GM19455 (cell line): ENCODE measurements around the gene RAD51B.
A peak's percentile ranks its signal among the peaks of the same experiment; 100 is the strongest.

Experiments
- ATAC-seq: cut with Tn5 transposase; IDR thresholded peaks from one replicate; pipeline ENCODE4 v1.9.1; 2021; ENCODE audit not compliant: unreplicated experiment

RAD51B gene

DNA sequence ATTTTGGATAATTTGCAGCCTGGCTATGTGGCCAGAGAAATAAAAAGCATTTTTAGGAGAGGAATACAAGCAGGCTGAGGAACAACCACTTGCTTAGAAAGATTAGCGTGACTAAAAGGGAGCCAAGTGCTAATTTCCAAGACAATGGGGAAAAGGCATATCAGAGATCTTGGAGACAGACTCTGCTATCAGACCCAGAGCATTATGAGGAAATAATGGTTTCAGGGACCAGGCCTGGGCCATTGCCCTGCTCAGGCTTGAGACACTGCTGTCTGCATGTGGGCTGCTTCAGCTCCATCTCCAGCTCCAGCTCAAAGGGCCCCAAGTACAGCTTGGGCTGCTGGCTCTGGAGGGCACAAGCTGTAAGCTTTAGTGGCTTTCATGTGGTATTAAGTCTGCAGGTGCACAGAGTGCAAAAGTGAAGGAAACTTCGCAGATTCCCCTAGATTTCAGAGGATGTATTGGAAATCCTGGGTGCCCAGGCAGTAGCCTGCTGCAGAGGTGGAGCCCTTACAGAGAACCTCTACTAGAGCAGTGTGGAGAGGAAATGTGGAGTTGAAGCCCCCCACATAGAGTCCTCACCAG is 524.0 kb downstream of the RAD51B start:
- no peak for ATAC-seq

GRCh38 chr14:68345738-68346137 is 526.2 kb downstream of the RAD51B start:
- no peak for ATAC-seq

DNA sequence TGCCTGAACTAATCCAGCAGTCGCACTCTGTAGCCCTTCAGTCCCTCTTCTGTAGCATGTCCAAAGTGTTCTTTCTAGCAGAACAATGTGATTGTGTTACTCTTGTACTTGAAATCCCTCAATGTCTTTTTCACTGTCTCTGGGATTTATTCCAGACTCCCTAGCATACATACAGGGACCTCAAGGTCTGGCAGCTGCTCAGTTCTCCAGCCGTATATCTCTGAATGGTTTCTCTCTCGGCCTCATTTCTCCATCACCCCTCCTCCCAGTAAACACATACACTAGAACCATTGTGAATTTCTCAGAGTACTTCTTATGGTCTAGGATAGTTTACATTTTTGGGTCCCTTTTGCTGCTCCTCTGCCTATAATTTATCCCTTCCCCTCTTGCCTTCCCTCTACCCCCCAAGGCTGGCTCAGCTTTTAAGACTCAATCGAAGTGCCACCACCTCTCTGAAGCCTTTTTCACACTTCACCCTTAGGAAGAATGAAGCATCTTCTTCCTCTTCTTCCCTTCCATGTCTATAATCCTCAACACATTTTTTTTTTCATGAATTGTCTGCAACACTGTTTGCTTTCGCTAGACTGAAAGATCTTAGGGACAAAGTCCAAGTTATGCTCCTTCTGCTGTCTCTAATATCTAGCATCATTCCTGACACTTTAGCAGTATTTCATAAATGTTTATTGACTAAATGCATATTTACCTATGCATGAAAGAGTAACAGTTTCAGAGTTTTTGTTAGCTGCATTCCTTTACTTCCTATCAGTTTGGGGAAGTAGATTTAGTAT is 527.2 kb downstream of the RAD51B start:
- ATAC-seq: no peak

DNA sequence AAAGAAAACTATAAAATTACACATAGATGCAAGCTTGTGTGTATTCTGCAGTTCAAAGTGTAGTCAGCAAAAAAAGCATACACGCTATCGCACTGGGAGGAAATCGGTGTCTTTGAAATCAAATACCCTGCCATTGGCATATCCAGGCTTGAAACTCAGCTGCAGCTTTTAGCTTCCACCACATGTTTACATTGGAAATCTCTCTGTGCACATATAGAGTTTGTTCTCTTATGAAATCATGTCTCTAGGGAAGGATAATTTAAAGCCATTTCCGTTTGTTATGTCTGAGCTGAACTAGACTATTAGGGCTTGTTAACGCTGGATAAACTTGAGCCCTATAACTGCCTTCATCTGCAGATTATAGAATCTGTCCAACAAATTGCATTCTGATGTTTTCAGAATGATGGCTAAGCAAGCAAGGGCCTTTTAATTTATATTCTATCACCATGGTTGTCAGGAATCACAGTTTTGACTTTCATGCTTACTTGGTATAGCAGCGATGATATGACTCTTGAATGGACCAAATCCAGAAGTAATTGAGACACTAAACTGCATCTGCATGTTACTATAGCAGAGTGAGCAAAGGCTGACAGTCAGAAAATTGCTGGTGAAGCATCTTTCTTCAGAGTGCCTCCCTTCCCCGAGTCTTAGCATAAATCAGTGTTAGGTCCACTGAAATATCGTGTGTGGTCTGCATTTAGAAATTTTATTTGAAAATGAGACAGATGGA is 530.5 kb downstream of the RAD51B start:
- ATAC-seq: no peak

- ATAC-seq: no peak
Measured at GRCh38 chr14:68355415-68355814, 535.8 kb downstream of the RAD51B start.

- ATAC-seq: no peak
Measured at GRCh38 chr14:68357777-68358176, 538.2 kb downstream of the RAD51B start.

DNA sequence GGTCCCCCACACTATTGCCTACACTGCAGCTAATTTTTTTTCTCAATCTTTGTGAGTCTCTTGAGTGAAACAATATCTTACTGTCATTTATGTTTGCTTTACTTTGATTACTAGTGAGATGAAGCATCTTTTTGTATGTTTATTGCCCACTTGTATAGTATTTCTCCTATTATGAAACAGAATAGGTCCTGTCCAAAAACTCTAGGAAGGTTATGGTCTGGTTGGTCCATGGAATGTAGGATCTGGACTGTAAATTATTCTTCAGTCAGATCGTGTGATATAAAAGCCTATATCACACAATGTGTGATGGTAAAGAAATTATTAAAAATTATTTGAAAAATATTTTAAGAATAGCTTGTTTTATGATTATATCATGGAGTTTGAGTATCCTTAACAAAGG is 538.9 kb downstream of the RAD51B start:
- ATAC-seq: no peak

DNA sequence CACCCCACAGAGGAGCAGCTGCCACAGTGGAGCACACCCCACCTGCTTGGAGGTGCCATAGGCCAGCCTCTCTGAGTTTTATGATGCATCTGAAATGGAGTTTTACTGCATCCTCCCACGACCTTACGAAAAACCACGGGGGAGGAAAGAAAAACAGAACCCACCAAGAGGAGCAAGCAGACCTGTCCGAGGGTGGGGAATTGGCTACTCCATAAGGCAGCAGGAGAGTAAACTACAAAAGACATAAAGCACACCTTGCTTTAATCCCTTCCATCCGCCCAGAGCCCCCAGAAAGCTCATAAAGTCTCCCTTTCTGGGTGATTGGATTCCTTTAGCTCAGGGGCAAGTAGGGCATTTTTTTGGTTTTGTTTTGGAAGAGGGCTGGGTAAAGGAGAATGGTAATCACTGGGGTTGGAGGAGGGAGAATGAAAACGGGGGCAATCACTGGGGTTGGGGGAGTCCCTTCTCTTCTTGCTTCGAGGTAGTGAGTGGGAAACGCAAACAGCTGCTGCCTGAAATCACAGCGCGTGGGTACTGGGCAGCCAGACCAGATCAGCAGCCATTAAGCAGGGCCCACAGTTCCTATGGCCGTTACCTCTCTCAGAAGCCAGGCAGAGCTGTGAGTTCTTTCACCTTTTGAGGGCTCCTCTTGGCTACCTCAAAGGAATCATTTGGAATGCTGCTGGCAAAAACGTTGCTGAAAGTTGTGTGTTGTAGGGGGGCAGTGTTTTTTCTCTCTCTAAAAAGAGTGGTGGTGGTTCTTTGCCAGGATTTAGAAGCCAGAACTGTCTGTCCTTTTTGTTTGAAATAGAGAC is 539.6 kb downstream of the RAD51B start:
- no peak for ATAC-seq

- no peak for ATAC-seq
Measured at GRCh38 chr14:68359837-68360552, 540.4 kb downstream of the RAD51B start.

DNA sequence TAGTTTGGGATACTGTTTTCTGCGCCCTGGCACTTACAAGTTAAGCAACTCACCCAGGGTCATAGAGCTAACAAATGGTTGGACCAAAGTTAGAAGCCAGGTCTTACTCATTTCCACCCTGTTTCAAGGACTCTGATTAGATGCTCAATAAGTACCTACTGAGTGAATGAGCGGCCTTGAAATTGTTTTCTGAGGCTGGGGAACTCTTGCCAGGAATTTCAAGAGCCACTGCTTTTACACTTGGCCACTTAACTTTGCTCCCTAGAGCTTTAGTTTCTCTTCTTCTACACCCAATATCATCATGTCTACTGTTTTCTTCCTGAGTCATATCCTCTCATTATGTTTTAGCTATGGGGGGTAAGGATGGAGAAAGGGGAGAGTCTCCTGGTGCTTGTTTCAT is 541.7 kb downstream of the RAD51B start:
- ATAC-seq: no peak

DNA sequence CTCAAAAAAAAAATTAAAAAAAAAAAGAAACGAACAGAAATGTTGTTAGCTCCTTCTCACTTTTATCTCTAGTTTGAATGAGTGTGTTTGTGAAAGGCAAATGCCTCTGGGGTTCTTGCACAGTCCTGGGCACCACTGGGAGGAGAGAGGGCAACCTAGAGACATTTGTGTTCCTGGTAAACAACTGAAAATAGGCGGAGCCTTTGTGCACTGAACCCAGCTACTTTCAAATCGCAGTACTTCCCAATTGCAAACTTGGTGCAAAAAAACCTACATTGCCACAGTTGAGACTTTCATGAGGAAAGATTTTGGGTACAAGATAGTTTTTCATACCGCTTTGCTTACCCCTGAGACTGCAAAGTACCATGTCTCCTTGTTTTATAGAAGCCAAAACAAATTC is 543.3 kb downstream of the RAD51B start:
- ATAC-seq: no peak

DNA sequence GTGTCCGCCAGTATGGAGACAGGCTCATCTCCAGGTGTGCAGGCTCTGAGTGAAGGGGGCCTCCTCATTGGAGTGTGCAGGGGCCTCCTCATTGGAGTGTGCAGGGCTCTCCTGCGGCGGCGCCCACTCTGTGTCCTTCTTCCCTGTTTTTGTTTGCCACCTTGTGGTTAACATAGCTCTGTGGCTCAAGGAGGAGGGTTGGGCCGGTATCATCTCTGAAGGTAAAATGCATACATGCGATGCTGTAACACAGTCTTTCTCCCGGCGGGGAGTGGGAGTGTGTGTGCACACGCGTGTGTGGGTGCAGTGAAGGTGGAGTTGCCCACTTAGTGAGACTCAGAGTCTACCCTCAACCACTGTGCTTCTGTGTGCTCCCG is 543.9 kb downstream of the RAD51B start:
- ATAC-seq: no peak

DNA sequence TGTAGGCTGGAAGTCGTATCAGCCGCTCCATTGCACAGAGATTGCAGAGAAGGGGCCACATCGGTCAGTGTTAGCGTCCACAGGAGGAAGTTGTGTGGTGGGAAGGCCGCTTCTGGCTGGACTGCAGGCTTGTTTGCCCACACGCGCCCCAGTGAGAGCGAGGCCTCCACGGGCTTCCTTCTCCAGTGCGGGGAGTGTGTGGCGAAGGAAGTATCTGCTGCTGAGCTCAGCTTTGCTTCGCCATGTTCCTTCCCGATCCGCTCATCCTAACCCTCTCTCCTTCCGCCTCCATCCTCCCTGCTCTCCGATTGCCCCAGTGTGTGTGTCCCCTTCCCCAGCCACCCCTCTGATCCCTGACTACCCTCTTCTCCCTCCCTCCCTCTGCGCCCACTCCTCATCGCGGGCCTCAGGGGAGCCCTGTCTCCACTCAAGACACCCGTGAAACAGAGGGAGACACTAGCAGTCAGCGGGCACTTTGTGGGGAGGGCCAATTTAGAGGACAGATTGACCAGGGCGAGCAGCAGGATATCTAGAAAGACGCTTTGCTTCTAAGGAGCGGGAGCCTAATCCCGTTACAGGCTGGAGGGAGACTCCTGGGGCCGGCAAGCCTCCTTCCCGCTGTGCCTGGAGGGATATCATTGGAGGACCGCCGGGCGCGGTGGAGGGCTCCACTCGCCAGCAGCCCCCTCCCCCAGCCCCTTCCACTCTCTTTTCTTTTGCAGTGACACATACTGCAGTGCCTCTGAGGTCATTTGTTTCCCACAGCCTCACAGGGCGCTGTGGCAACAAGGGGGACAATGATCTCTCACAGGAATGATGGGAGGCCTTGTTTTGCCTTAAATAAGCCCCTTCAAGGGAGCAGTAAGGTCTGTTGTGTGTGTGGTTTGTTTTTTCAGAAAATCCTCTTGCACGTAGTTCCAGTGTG is 544.5 kb downstream of the RAD51B start:
- ATAC-seq: no peak

GRCh38 chr14:68364792-68365192 is 545.2 kb downstream of the RAD51B start:
- ATAC-seq: no peak

- no peak for ATAC-seq
Measured at GRCh38 chr14:68365228-68365627, 545.6 kb downstream of the RAD51B start.

- ATAC-seq: no peak
Measured at GRCh38 chr14:68366656-68367055, 547.1 kb downstream of the RAD51B start.

DNA sequence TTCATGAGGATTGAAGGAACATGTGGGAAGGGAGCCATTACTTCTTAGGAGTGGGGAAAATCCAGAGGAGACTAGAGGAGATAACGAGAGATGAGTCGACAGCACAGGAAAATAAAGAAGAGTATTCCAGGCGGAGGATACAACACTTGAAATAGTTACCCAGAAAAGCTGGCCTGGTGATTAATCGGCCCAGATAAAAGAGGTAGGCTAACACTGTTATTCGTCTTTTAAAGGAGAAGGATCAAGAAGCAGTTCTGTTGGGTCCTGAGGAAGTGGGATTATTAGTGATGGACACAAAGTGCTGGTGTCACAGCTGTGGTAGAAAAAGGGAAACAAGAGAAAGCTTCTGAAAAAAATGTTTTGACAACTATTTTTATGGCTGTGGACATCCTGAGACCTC is 548.0 kb downstream of the RAD51B start:
- no peak for ATAC-seq

DNA sequence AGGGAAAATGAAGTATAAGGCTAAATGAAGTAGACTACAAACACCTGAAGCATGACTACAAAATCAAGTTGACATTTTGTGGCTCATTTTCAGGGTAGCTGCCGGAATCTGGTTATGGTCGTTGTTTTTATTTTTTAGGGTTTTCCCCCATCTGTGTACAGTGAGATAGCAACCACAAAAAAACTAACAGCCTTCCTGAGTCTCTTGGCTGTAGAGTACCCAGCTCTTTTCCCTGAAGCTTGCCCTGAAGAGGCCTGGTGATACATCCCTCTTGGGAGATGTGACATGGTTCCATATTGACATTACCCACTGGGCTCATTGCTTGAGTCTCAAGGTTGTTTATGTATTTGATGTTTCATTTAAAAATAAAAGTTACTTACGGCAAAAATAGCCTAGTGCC is 549.3 kb downstream of the RAD51B start:
- ATAC-seq: no peak

GRCh38 chr14:68369281-68370056 is 549.9 kb downstream of the RAD51B start:
- peak; percentile 40 for ATAC-seq
